ENCODE measurements around the gene PRMT5.

The PRMT5 gene

GRCh38 chr14:22878271-22879246 lies 50.6 kb downstream of the PRMT5 start:
- in situ Hi-C loops (cut with HindIII; ENCODE audit: low sequenced_read_pairs), result no loop called here

DNA sequence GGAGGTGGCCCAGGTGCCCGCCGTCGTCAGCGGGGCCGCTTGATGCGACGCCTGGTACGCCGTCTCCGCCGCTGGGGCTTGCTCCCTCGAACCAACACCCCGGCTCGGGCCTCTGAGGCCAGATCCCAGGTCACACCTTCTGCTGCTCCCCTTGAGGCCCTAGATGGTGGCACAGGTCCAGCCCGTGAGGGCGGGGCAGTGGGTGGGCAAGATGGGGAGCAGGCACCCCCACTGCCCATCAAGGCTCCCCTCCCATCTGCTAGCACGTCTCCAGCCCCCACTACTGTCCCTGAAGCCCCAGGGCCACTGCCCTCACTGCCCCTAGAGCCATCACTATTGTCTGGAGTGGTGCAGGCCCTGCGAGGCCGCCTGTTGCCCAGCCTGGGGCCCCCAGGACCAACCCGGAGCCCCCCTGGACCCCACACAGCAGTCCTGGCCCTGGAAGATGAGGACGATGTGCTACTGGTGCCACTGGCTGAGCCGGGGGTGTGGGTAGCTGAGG lies 52.1 kb downstream of the PRMT5 start:
- in situ Hi-C loops (cut with HindIII; ENCODE audit: low sequenced_read_pairs), result no loop called here

- in situ Hi-C loops (cut with HindIII; ENCODE audit: low sequenced_read_pairs), result no loop called here
Measured at GRCh38 chr14:22875748-22876319, 53.3 kb downstream of the PRMT5 start.

DNA sequence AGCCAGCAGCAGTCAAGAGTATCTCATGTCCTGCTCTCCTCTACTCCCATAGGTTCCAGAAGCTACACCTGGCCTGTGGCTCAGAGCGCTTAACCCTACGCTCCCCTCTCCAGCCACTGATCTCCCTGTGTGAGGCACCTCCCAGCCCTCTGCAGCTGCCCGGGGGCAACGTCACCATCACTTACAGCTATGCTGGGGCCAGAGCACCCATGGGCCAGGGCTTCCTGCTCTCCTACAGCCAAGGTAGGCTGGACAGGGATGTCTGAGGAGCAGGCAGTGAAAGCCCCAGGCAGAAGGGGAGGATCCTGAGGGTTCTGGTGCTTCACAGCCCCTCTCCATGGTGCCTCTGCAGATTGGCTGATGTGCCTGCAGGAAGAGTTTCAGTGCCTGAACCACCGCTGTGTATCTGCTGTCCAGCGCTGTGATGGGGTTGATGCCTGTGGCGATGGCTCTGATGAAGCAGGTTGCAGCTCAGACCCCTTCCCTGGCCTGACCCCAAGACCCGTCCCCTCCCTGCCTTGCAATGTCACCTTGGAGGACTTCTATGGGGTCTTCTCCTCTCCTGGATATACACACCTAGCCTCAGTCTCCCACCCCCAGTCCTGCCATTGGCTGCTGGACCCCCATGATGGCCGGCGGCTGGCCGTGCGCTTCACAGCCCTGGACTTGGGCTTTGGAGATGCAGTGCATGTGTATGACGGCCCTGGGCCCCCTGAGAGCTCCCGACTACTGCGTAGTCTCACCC lies 54.0 kb downstream of the PRMT5 start:
- in situ Hi-C loops (cut with HindIII; ENCODE audit: low sequenced_read_pairs), result no loop called here

DNA sequence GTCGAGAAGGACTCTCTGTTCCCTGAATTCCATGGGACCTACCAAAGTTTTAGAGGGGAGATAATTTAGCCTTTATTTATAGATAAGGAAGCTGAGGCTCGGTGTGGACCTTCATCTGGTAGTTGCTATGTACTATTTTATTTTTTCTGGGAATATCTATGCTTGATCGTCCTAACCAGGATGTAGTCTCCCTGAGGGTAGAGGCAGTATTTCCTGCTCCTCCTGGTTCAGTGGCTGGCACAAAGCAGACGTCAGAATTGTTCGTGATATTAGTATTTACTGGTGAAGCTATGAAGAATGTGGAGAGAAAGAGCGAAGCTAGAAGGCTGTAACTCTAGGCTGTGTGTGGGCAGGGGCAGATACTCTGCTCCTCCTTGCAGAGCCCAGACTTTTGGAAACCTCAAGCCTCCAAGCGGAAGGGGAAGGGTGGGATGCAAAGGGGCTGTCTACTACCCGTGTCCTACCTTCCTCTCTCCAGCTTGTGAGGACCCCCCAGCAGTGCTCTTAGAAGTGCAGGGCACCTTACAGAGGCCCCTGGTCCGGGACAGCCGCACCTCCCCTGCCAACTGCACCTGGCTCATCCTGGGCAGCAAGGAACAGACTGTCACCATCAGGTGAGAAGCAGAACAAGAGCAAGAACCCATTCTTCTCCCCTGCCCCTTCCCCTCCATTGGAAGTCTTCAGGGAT lies 56.2 kb downstream of the PRMT5 start:
- in situ Hi-C loops (cut with HindIII; ENCODE audit: low sequenced_read_pairs), result no loop called here

DNA sequence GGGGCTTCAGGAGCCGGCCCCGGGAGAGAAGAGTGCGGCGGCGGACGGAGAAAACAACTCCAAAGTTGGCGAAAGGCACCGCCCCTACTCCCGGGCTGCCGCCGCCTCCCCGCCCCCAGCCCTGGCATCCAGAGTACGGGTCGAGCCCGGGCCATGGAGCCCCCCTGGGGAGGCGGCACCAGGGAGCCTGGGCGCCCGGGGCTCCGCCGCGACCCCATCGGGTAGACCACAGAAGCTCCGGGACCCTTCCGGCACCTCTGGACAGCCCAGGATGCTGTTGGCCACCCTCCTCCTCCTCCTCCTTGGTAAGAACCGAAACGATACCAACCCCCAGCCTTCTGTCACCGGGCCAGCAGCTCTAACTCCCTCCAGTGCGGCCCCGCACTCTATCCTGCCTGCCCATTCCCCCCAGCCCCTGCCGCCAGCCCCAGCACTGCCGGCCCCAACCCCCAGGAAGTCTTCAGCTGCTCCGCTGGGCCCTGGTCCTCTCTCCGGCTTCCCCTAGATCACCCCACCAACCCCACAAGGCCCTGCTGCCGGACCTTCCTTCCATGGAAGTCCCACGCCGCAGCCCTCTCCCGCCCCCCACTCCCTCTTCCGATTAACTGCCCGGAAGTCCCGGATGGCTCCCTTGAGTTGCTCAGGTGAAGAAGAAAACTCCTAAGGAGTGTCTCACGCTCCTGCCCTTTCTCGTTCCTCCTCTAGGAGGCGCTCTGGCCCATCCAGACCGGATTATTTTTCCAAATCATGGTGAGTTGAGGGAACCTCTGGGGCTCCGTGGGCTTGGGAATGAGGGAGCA lies 56.9 kb downstream of the PRMT5 start:
- in situ Hi-C loops (cut with HindIII; ENCODE audit: low sequenced_read_pairs), result no loop called here

DNA sequence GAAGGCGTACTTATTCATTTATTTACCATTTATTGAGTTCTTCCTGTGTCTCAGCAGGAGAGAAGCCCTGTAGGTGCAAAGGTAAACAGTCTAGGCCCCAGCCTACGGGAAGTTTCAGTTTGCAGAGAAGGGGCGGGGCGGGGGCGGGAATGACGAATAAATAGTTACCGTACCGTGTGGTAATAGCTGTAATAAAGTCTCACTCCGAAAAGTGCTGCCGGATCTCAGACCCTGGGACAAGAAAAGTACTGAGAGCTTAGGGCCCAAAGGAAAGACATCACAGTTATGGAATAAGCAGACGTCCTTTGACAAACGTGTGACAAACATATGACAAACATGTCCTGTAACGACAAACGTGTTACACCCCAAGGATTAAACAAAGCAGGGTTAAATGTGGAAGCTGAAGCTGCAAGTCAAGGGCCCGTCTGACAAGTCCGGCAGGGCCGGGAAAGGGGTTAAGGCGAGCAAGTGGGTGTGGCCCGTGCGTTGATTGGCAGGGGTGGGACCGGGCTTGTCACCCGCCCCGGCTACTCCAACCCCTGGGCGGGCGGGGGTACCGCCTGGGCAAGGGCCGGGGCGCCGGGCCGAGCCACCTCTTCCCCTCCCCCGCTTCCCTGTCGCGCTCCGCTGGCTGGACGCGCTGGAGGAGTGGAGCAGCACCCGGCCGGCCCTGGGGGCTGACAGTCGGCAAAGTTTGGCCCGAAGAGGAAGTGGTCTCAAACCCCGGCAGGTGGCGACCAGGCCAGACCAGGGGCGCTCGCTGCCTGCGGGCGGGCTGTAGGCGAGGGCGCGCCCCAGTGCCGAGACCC lies 57.7 kb downstream of the PRMT5 start, which contains the start of gene LRP10:
Gene LRP10, plus strand, starts transcription at position 517 of the 809 bp plus-strand sequence. CDS start 564 bp downstream, outside the sequence.
- in situ Hi-C loops (cut with HindIII; ENCODE audit: low sequenced_read_pairs), result no loop called here

GRCh38 chr14:22870811-22871223 lies 58.4 kb downstream of the PRMT5 start:
- in situ Hi-C loops (cut with HindIII; ENCODE audit: low sequenced_read_pairs), result no loop called here
